HepG2 (cell line): Measurements from ENCODE around the gene TMED6. TPM values are rescaled to one million over a fixed set of nuclear protein-coding genes. Genes with fewer than 3 reads are reported as not detected.

ENCODE experiments used
- AHDC1 ChIP-seq: sonication (generic); formaldehyde crosslinking; IDR thresholded peaks from 2 replicates; pipeline ENCODE4 v1.5.1; 2020; ENCODE audit warnings: mild to moderate bottlenecking, missing genetic modification reagents, borderline replicate concordance
- EED ChIP-seq: sonication (generic); formaldehyde crosslinking; IDR thresholded peaks from 2 replicates; pipeline ENCODE4 v1.5.0; 2020; ENCODE audit warnings: mild to moderate bottlenecking, missing genetic modification reagents
- ELF3 ChIP-seq: IDR thresholded peaks from 2 replicates; pipeline ENCODE4 v1.6.1; 2016; ENCODE audit warnings: missing genetic modification reagents, missing compliant biosample characterization
- FOXA3 ChIP-seq: IDR thresholded peaks from 2 replicates; pipeline ENCODE4 v1.6.1; 2016; ENCODE audit warnings: missing genetic modification reagents, missing compliant biosample characterization
- KDM3A ChIP-seq: IDR thresholded peaks from 2 replicates; pipeline ENCODE4 v1.6.1; 2018; ENCODE audit warnings: low read depth, missing compliant biosample characterization
- KMT2B ChIP-seq: IDR thresholded peaks from 2 replicates; pipeline ENCODE4 v1.6.1; 2016; ENCODE audit warnings: missing genetic modification reagents, missing compliant biosample characterization
- MAFG ChIP-seq: sonication (generic); formaldehyde crosslinking; IDR thresholded peaks from 2 replicates; pipeline ENCODE4 v1.5.1; 2020; ENCODE audit warnings: mild to moderate bottlenecking, missing genetic modification reagents
- MATR3 ChIP-seq: sonication (generic); formaldehyde crosslinking; IDR thresholded peaks from 2 replicates; pipeline ENCODE4 v1.4.0; 2020; ENCODE audit warnings: missing genetic modification reagents
- MLXIP ChIP-seq: sonication (generic); formaldehyde crosslinking; IDR thresholded peaks from 2 replicates; pipeline ENCODE4 v1.9.0; 2021; ENCODE audit warnings: missing genetic modification reagents, borderline replicate concordance
- PREB ChIP-seq: sonication (generic); formaldehyde crosslinking; IDR thresholded peaks from 2 replicates; pipeline ENCODE4 v1.4.0; 2020; ENCODE audit warnings: missing genetic modification reagents
- TRAFD1 ChIP-seq: sonication (generic); formaldehyde crosslinking; IDR thresholded peaks from 2 replicates; pipeline ENCODE4 v1.5.1; 2020; ENCODE audit warnings: missing genetic modification reagents, mild to moderate bottlenecking, borderline replicate concordance
- U2AF2 ChIP-seq: fragments of 200-400 bp; formaldehyde crosslinking; IDR thresholded peaks from 2 replicates; pipeline ENCODE4 v1.6.1; 2017; ENCODE audit warnings: low read depth, mild to moderate bottlenecking, low read length
- ZBTB10 ChIP-seq: sonication (generic); formaldehyde crosslinking; IDR thresholded peaks from 2 replicates; pipeline ENCODE4 v1.4.0; 2020; ENCODE audit warnings: missing genetic modification reagents, borderline replicate concordance
- ZMYM4 ChIP-seq: sonication (generic); formaldehyde crosslinking; IDR thresholded peaks from 2 replicates; pipeline ENCODE4 v1.8.1; 2023; ENCODE audit warnings: mild to moderate bottlenecking, missing genetic modification reagents
- polyA plus RNA-seq, 8 experiments: library from polyadenylated mRNA; depleted of rRNA in 3 of 8; stranded (reverse) in 7 of 8; unstranded in 1 of 8; fragments of >200 nt; fragmentation: Illumina TruSeq in 4 of 8; extraction: Trizol in 4 of 8; gene quantifications; 2 replicates each; pipeline versions ENCODE4 v1.2.1 to v1.2.3, GENCODE V29; 2011 to 2016; ENCODE audit warnings: low read depth in 4 of 8, missing spikeins in 1 of 8, mixed read lengths in 1 of 8; ENCODE audit not compliant: insufficient read depth in 1 of 8
- total RNA-seq, 5 experiments: library from RNA; depleted of rRNA; stranded (reverse); fragments of >200 nt; fragmentation: Illumina TruSeq; extraction: Trizol; gene quantifications; 2 replicates each; pipeline ENCODE4 v1.2.3, GENCODE V29; 2016; ENCODE audit warnings: low read depth in 1 of 5

The TMED6 gene
- total and polyA plus RNA-seq, 2 of the 13 experiments (the other 11 are each of a cell fraction or from before 2014, with no cell fraction given) = 9.8 to 14.4 TPM

GRCh38 chr16:69339289-69340094, 12.1 kb downstream of the TMED6 start, which contains the start of the genes COG8 and NIP7 (continued):
- TF ChIP-seq ZBTB10 (CRISPR knock-in tag) = no peak; the same call in 1 of the 2 replicates
- peak; percentile 100 for TF ChIP-seq ZMYM4
- TF ChIP-seq KMT2B (CRISPR knock-in tag) = peak; percentile 98
- no peak for TF ChIP-seq TRAFD1 (CRISPR knock-in tag)
- peak; percentile 80; the same call in 1 of the 2 replicates for TF ChIP-seq AHDC1 (CRISPR knock-in tag)
- peak; percentile 83 for TF ChIP-seq KDM3A
- no peak for TF ChIP-seq PREB (CRISPR knock-in tag)
- 0 out of 2 replicates have a peak, but pooled peaks have one; percentile 84 for TF ChIP-seq MATR3
- TF ChIP-seq FOXA3 (CRISPR knock-in tag) = peak; percentile 70
- TF ChIP-seq MAFG (CRISPR knock-in tag) = no peak
- no peak for TF ChIP-seq EED (CRISPR knock-in tag)
- no peak; the same call in 1 of the 2 replicates for TF ChIP-seq MLXIP (CRISPR knock-in tag)
- no peak for TF ChIP-seq U2AF2
- peak; percentile 94 for TF ChIP-seq ELF3 (CRISPR knock-in tag)
